HG03442 (cell line): ENCODE results near the gene PDF.

Source experiments
- ATAC-seq: cut with Tn5 transposase; IDR thresholded peaks from one replicate; pipeline ENCODE4 v1.9.1; 2021; ENCODE audit warnings: mild to moderate bottlenecking, moderate library complexity; ENCODE audit not compliant: unreplicated experiment

PDF gene

DNA sequence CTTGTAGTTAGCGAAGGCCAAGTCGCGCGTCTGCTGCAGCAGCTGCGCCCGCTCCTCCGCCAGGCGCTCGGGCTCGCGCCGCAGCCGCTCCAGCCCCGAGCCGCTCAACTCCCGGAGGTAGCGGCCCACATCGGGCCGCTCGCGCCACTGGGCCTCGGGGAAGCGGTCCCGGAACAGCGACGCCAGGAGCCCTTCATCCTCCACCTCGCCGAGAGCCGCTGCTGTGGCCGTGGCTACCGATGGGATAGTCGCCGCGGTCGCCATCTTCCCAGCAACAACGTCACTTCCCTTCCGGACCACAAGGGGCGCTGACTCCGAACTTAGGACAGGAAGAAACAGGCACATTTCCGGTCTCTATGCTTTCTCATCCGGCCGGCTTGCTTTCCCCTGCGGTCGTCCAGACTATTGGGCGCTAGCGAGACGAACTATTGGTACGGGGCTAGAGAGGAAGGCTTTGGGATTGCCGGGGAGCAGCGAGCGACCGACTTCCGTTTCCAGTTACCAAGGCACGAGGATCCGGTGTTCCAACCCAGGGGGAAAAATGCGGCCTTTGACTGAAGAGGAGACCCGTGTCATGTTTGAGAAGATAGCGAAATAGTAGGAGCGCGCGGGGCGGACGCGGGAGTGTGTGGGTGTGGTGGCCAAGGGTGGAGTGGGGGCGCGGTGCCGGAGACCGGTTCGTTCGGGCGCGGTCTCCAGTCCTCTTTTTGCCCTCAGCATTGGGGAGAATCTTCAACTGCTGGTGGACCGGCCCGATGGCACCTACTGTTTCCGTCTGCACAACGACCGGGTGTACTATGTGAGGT is 9.1 kb upstream of the PDF start, which contains the start of the genes COG8 and NIP7:
Gene COG8 (minus strand): TSS at position 276 of the 806 bp plus-strand sequence. CDS start 12 bp downstream, at position 264.
Gene NIP7 (plus strand): TSS at position 484 of the 806 bp plus-strand sequence. CDS start 58 bp downstream, at position 542.
- peak; percentile 86 for ATAC-seq

- ATAC-seq: no peak
Measured at GRCh38 chr16:69338557-69339288, 8.3 kb upstream of the PDF start.

DNA sequence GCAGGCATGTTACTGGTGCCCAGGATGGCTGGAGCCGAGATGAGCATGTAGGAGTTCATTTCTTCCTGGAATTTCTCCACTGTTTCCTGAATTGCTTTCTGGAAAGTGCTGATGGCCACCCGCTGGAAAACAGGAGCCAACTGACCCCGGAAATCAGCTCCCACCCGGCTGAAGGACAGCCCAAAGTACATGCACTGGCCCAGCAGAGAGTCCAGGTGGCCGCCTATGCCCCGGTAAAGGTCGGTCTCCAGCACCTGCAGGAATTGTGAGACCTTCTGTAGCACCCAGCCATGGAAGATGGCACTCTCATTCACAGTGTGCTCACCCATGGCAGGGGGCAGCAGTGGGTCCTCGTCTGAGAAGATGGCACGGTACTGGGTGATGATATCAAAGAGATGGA is 4.3 kb upstream of the PDF start:
- ATAC-seq: no peak

GRCh38 chr16:69329369-69330285 is 761 bp downstream of the PDF start:
- peak; percentile 13 for ATAC-seq

GRCh38 chr16:69328854-69329316 is 1.5 kb downstream of the PDF start:
- ATAC-seq: no peak

DNA sequence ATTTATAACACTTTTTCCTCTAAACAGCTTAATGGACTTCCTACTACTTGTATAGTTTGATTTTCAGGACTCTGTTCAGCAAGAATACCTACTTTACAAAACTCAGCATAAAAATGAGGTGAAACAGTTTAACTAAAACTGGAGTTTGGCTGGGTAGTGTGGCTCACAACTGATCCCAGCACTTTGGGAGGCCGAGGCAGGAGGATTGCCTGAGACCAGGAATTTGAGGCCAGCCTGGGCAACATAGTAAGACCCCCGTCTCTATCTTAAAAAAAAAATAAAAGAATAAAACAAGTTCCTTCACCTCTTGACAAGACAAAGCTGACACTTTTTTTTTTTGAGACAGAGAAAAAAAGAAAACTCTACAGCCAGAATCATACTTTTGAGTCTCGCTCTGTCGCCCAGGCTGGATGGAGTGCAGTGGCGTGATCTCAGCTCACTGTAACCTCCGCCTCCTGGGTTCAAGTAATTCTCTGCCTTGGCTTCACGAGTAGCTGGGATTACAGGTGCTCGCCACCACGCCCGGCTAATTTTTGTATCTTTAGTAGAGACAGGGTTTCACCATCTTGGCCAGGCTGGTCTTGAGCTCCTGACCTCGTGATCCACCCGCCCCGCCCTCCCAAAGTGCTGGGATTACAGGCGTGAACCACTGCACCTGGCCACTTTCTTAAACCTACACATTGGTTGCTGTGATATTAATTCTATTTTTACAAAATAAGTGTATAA is 2.6 kb downstream of the PDF start:
- ATAC-seq: no peak

GRCh38 chr16:69326172-69326873 is 4.1 kb downstream of the PDF start:
- ATAC-seq: no peak

- ATAC-seq: no peak
Measured at GRCh38 chr16:69325784-69326171, 4.6 kb downstream of the PDF start.

- ATAC-seq: no peak
Measured at GRCh38 chr16:69324585-69325253, 5.7 kb downstream of the PDF start.

DNA sequence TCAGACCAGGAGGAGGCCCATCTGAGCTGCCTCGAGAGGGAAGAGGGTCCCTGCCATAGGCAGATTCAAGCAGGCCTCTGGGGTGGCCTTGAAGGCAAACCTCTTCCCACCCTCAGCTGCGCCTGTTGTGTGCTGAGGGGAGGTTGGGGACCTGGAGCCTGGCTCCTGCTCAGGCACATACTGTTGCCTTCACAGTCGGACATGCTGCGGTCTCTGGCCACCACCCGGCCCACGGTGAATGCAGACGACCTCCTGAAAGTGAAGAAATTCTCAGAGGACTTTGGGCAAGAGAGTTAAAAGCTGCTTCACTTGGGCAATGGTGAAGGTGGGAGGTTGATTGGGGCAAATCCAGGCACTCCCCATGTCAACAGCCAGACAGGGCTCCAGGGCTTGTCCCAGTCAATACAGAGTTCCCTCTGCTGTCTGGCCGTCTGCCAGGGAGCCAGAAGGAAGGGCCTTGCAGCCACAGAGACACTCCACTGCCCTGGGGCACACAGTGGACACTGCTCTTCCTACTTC is 6.3 kb downstream of the PDF start:
- ATAC-seq: no peak

DNA sequence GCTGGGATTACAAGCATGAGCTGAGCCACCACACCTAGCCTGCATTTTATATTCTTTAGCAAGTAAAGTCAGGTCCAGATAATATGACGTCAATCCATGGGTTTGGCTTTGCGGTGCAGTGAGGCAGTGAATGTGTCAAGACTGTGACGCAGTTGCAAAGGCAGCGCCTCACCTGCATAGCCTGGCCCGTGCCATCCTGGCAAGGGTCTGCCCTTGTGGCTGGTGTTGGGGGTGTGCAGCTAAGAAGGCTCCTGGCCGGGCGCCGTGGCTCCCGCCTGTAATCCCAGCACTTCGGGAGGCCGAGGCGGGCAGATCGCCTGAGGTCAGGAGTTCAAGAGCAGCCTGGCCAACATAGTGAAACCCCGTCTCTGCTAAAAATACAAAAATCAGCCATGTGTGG is 7.0 kb downstream of the PDF start:
- no peak for ATAC-seq

DNA sequence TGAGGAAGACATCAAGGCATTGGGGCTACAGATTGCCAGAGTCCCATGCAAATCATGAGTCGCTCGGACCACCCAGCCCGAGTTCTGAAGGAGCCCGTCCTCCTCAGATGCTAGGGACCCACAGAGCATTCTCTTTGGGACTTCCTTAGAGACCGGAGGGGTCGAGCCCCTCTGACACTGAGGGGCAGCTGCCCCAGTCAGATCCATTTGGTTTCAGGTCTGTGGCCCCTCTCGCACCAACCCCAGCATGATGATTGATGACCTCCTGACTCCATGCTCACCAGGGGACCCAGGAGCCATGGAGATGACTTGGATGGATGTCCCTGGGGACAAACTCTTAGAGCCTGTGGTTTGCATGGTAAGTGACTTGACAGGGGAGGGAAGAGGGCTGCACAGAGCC is 8.0 kb downstream of the PDF start:
- ATAC-seq: no peak

DNA sequence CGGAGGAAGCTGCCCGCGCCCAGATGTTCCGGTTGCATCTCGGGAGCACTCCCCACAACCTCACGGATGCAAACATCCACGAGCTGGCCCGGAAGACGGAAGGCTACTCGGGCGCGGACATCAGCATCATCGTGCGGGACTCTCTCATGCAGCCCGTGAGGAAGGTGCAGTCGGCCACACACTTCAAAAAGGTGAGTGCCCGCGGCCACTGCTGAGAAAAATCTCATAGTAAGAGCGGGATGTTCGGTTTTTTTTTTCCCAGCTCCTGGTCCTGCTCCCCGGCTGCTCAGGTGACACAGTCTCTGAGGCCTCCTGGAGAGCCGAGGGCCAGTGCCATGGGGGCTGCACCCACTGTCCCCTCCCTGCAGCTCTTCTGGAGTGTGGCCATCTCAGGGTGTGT is 9.3 kb downstream of the PDF start:
- ATAC-seq: no peak

DNA sequence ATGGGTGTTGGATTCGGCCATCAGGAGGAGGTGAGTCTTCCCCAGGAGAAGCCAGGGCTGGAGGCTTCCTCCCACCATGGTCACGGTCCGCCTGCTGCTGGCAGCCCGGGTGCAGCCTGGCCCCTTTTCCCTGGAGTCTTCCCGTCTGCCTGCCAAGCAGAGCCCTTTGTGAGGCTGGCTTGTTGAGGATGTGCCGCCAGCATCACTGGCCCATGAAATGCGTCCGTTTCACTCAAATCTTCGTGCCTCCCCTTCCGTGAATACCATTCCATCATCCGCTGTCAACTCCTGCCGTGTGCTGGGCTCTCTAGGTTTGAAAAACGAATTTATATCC is 9.7 kb downstream of the PDF start:
- no peak for ATAC-seq

GRCh38 chr16:69319826-69320739 is 10.3 kb downstream of the PDF start:
- no peak for ATAC-seq

- no peak for ATAC-seq
Measured at GRCh38 chr16:69319381-69319780, 11.0 kb downstream of the PDF start.

GRCh38 chr16:69318911-69319289 is 11.5 kb downstream of the PDF start:
- ATAC-seq: no peak
